MV-4-11 (cell line): ENCODE results near the gene BAK1.
A peak's percentile ranks its signal among the peaks of the same experiment; 100 is the strongest.

Experiments used
- DNase-seq: peaks from one replicate; lab custom pipeline; 2025; lab: John Stamatoyannopoulos, UW

The BAK1 gene

GRCh38 chr6:33607784-33608161 is 27.7 kb upstream of the BAK1 start:
- peak; percentile 5 for DNase-seq

- no peak for DNase-seq
Measured at GRCh38 chr6:33607126-33607783, 27.2 kb upstream of the BAK1 start.

GRCh38 chr6:33606642-33607041 is 26.6 kb upstream of the BAK1 start:
- no peak for DNase-seq

GRCh38 chr6:33604941-33605854 is 25.1 kb upstream of the BAK1 start:
- DNase-seq: peak; percentile 67

GRCh38 chr6:33602180-33602579 is 22.1 kb upstream of the BAK1 start:
- no peak for DNase-seq

GRCh38 chr6:33600761-33601160 is 20.7 kb upstream of the BAK1 start:
- no peak for DNase-seq

GRCh38 chr6:33599413-33599938 is 19.4 kb upstream of the BAK1 start:
- no peak for DNase-seq

GRCh38 chr6:33597551-33598322 is 17.7 kb upstream of the BAK1 start:
- no peak for DNase-seq

- DNase-seq: peak; percentile 39
Measured at GRCh38 chr6:33596894-33597293, 16.8 kb upstream of the BAK1 start.

- peak; percentile 50 for DNase-seq
Measured at GRCh38 chr6:33595001-33595846, 15.1 kb upstream of the BAK1 start.

GRCh38 chr6:33593414-33593727 is 13.3 kb upstream of the BAK1 start:
- DNase-seq: no peak

- DNase-seq: no peak
Measured at GRCh38 chr6:33592595-33593413, 12.7 kb upstream of the BAK1 start.

GRCh38 chr6:33592280-33592594 is 12.2 kb upstream of the BAK1 start:
- no peak for DNase-seq

GRCh38 chr6:33591424-33592032 is 11.5 kb upstream of the BAK1 start:
- DNase-seq: no peak

GRCh38 chr6:33590531-33591198 is 10.6 kb upstream of the BAK1 start:
- DNase-seq: no peak

GRCh38 chr6:33589731-33590530 is 9.9 kb upstream of the BAK1 start:
- DNase-seq: peak; percentile 8

- no peak for DNase-seq
Measured at GRCh38 chr6:33589392-33589730, 9.3 kb upstream of the BAK1 start.

- no peak for DNase-seq
Measured at GRCh38 chr6:33588894-33589293, 8.8 kb upstream of the BAK1 start.

- no peak for DNase-seq
Measured at GRCh38 chr6:33587529-33587928, 7.5 kb upstream of the BAK1 start.
